G401 (cell line): ENCODE results near the gene WDR45B. TPM values are rescaled to one million over a fixed set of nuclear protein-coding genes. Genes with fewer than 3 reads are reported as not detected.

Source experiments
- DNase-seq: peaks from one replicate; pipeline ENCODE4 v3.0.0-alpha.2; 2015; ENCODE audit warnings: low spot score
- in situ Hi-C: cut with HindIII; loops from 2 replicates; pipeline ENCODE4 v1.10.0; 2016; ENCODE audit warnings: low sequenced_read_pairs, mixed read lengths
- total RNA-seq: library from RNA; depleted of rRNA; stranded (reverse); fragments of >200 nt; shearing (Covaris generic); gene quantifications from 2 replicates; pipeline ENCODE4 v1.2.3, GENCODE V29; 2014

Gene WDR45B
- total RNA-seq, 1 experiment from 2014 or later: 109 TPM

DNA sequence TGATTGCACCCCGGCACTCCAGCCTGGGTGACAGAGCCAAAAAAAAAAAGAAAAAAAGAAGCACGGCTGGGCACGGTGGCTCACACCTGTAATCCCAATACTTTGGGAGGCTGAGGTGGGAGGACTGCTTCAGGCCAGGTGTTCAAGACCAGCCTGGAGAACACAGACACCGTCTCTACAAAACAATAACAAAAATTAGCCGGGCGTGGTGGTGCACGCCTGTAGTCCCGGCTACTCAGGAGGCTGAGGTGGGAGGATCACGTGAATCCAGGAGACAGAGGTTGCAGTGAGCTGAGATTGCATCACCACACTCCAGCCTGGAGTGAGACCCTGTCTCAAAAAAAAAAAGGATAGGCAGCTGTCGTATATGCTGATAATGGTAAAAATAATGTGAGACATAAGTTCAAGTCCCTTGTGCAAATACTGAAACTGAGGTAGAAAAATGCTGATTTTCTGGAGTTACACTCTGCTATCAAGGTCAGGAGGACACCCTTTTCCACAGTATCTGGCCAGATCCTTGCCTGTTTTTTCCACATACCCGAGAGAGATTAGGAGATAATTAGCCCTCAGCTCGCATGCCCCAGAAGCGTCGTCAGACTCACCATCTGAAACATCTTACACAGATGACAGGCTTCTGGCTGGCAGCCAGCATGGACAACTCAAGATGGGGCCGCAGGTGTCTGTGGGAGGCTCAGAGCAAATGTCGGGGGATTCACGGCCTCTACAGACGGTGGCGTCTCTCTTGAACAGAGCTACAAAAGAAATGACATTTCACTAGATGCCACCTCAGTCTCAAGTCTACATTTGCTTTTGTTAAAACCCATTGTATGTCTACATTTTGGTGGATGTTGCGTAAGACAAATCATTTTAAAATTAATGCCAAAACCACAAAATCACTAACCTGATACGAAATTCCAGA is 36.8 kb downstream of the WDR45B start:
- peak; percentile 52 for DNase-seq
- in situ Hi-C loops: no loop called here

- in situ Hi-C loops: no loop called here
- no peak for DNase-seq
These were observed 38.6 kb downstream of the WDR45B start for GRCh38 chr17:82609655-82610054.

DNA sequence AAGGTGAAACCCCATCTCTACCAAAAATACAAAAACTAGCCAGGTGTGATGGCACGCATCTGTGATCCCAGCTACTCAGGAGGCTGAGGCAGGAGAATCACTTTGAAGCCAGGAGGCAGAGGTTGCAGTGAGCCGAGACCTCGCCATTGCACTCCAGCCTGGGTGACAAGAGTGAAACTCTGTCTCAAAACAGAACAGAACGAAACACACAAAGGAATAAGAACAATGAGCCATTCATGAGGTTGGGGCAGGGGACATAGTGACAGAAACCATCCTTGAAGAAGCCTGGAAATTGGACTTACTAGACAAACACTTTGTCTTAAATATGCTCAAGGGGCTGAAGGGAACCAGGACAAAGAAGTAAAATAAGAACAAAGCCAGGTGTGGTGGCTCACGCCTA is 39.4 kb downstream of the WDR45B start:
- no peak for DNase-seq

GRCh38 chr17:82605939-82606600 is 42.2 kb downstream of the WDR45B start:
- in situ Hi-C loops: no loop called here
- no peak for DNase-seq

More for the DNA sequence above, 39.4 kb downstream of the WDR45B start:
- in situ Hi-C loops: no loop called here

GRCh38 chr17:82604532-82604931 is 43.7 kb downstream of the WDR45B start:
- in situ Hi-C loops: no loop called here
- DNase-seq: no peak

DNA sequence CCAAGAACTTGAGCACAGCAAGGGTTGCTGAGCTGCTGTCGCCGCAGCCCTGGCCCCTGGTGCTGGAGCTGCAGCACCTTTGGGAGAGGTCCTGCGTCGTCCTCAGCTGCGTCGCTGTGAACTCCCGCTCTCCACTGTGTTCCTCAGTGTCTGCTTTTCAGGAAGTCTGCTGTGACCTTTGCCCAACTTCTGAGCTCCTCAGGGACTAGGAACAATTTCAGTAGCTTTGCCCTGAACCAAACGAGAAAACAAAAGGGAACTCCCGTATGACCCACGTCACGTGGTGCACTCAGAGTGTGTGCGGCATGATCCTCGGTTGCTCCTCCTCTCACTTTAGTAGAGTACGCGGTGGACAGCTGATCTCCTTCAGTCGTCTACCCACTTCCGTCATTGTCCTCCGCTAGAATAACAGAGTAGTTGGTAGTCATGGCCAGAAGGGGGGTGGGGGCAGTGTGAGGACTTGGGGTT is 44.2 kb downstream of the WDR45B start:
- in situ Hi-C loops: no loop called here
- no peak for DNase-seq

DNA sequence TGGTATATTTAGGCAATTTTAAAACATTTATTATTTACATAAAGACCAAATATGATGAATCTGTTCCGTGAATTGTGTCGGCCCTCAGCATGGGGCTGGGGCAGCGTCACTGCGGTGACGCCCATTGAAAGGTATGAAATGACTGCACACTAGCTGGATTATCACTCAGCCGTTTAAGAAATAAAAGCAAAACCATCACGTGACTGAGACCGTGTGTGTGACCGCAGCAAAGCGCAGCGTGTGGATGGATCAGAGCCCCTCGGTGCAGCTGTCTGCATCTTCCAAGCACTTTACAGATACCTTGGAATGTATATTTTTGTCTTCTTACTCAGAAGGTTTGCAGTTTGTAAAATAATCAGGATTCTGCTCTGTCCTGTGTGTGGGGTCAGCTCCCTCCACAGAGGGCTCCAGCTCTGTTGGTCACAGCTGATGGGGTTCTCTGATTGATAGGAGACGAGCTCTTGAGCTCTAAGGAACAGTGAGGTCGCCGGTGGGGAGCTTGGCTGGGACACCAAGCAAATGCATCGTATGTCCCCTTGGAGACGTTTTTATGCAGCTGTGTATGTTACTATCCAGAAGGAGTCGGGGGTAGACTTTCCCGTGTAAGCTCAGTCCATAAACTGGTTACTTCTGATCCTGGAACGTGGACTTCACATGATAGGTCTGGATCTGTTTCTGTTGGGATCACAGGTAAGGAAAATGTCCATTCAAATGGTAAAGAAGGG is 45.1 kb downstream of the WDR45B start:
- DNase-seq: no peak
- in situ Hi-C loops: no loop called here

- DNase-seq: no peak
- in situ Hi-C loops: no loop called here
These were observed 45.8 kb downstream of the WDR45B start for GRCh38 chr17:82602487-82602886.

DNA sequence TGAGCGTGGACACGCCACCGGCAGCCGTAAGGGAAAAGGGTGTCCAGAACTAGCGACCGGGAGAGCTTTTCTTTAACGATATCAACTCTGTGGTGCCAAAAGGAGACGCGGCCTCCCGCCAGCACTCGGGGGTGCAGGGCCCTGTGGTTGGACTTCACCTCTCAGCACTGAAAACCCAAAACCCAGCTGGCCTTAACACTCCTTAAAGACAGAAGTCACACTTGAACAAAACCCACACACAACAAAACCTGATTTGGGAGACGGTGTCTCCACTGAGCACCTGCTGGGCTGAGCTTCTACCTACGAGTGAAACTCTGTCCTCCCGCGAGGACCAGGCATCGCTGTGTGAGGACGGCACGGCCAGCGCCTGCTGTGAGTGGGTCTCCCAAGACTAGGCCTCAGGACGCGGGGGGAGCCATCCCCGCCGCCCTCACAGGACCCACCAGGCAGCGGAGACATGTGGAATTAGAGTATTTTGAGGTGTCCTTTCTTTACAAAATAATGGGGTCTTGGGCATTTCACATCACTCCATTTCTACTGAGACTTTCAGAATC is 46.7 kb downstream of the WDR45B start:
- no peak for DNase-seq
- in situ Hi-C loops: no loop called here

- in situ Hi-C loops: no loop called here
- peak; percentile 24 for DNase-seq
These were observed 47.4 kb downstream of the WDR45B start for GRCh38 chr17:82600731-82601446.

- DNase-seq: no peak
- in situ Hi-C loops: no loop called here
These were observed 48.3 kb downstream of the WDR45B start for GRCh38 chr17:82599674-82600661.

- no peak for DNase-seq
- in situ Hi-C loops: no loop called here
These were observed 49.8 kb downstream of the WDR45B start for GRCh38 chr17:82598256-82599119.

DNA sequence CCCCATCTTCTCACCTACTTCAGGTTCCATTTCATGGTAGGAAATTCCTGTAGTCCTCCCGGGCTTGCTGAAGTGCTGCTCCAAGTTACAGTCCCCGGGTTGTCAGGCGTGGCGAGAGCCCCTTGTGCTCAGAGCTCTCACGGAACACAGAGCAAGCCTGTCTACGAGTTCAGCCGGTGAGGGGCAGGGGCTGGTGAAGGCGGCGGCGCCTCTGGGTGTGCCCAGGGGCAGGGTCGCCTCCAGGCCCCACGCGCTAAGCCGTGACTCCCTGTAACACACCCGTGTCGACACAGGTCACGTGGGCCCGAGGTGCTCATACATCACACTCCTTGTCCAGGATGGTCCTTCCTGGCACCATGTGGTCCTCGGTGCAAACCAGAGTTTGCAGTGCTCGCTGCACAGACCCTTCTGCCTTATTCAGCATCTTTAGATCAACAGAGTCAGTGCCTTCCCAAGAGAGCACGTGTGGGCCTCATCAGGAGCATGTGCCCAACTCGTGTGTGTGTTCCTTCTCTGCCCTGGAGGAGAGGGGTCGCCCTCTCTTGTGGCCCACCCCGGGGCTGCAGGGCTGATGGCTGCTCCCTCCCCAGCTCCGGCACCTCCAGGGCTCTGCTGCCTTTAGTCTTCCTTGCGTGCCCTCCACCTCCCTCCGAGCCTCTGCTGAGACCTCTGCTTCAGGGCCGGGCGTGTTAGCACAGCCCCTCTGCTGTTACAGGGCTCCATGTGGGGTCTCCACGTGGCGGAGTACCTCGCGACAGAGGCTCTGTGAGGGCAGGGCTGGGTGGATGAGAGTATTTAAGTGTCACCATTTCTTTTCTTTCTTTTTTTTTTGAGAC is 51.2 kb downstream of the WDR45B start:
- in situ Hi-C loops: no loop called here
- DNase-seq: no peak

GRCh38 chr17:82596296-82596695 is 51.9 kb downstream of the WDR45B start:
- in situ Hi-C loops: no loop called here
- no peak for DNase-seq

GRCh38 chr17:82595893-82596292 is 52.4 kb downstream of the WDR45B start:
- peak; percentile 58 for DNase-seq
- in situ Hi-C loops: no loop called here

DNA sequence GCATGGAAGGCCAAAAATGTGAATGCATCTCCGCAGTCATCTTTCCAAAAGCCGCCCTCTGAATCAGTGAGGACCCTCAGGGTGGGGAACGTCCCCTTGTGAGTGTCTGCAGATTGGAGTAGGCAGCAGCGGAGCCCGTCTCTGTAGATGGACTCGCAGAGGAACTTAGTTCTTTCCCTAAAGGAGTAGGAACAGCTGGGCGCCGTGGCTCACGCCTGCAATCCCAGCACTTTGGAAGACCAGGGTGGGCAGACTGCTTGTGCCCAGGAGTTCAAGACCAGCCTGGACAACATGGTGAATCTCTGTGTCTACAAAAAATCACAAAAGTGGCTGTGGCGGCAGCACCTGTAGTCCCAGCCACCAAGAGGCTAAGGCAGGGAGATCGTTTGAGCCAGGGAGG is 53.7 kb downstream of the WDR45B start:
- in situ Hi-C loops: no loop called here
- no peak for DNase-seq
